Activated CD4-positive, alpha-beta T cell treated with anti-CD3 and anti-CD28 coated beads, Interleukin-2, amount 50 U/mL, for 1 hour (primary cell): ENCODE measurements around the gene TMEM123.
"Not testable (repeated sequence)": the region's sequence is repeated elsewhere in the genome, so short reads cannot be mapped to it uniquely, and the experiment has no call there.

Source experiments
- DNase-seq: peaks from one replicate; pipeline ENCODE4 v3.0.0-alpha.2; 2020

Gene TMEM123

DNA sequence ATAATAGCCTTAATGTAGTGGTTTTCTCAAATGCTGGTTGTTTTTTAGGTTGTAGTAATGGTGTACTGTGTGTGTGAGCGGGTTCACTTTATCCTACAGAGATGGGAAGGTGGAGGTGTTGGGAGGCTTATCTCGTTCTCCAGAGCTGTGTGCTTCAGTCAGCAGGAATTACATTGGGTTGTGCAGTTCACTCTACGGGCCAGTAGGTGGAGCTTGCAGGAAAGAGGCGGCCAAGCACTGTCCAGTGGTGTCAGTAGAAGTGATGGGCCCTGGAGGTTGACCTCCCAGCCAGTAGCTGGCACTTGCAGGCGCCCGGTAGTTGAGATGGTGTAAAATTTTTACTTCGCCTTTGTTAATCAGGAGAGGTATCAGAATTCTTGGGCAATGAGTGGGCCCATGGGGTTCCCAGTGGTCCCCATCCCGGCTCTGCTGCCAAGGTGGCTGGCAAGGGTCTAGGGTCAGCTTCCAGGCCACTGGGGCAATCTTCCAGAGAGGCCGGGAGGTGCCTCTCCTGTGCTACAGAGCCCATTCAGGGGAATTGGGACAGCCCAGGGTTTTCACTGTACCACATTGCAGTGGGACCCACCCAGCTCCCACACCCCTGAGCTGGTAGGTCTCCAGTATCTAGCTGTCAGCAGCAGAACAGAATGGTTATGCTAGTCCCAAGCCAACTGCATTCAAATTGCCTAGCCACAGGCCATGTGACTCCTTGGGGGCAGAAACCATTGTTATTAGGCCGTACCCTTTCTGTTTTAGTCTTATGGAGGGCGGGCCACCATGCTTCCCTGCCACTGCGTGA, 61.7 kb downstream of the TMEM123 start:
- DNase-seq: peak; percentile 44

DNA sequence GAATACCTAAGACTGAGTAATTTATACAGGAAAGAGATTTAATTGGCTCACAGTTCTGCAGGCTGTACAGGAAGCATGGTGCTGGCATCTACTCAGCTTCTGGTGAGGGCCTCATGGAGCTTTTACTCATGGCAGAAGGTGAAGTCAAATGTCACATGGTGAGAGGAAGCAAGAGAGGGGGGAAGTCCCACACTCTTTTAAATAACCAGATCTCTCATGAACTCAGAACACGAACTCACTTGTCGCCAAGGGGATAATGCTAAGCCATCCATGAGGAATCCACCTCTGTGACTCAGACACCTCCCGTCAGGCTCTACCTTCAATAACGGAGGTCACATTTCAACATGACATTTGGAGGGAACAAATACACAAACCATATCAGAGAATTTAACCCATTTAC, 63.3 kb downstream of the TMEM123 start:
- DNase-seq: no peak

DNA sequence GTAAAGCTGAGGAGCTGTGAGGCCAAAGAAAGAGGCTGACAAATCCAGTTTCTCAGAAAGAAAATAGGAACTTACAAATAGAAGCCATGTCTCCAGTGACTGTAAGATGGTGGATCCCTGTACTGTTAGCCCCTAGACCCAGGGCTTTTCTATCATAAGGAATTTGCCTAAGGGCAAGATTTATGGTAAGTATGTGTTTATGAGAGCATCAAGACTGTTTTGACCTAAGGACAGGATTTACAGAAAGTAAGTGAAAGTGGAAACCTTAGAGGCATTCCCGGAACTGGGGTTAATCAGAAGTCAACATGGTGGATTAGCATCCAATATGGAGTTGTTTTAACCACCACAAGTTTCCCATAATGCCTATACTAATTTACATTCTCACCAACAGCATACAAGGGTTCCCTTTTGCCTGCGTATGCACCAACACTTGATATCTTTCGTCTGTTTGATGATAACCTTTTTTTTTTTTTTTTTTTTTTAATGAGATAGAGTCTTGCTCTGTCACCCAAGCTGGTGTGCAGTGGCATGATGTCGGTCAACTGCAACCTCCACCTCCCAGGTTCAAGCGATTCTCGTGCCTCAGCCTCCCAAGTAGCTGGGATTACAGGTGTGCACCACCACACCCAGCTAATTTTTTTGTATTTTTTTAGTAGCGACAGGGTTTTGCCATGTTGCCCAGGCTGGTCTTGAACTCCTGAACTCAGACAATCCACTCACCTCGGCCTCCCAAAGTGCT, 65.4 kb downstream of the TMEM123 start:
- DNase-seq: no peak

DNA sequence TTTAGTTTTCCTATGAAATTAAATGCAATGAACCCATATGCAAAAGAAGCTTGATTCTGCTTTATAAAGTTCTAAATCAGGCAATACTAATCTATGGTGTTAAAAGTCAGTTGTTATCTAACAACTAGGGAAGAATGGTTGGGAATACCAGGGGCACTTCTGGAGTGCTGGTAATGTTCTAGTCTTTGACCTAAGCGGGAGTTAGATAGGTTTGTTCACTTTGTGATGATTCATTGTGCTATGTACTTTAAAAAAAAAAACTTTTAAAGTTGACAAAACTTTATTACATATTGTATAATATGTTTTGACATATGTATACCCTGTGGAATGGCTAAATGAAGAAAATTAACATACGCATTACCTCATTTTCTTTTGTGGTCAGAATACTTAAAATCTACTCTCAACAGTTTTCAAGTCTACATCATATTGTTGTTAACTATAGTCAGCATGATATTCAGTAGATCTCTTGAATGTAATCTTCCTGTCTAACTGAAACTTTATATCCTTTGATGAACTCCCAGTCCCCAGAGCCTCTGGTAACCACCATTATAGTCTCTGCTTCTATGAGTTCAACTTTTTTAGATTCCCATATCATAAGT, 66.3 kb downstream of the TMEM123 start:
- no peak for DNase-seq

DNA sequence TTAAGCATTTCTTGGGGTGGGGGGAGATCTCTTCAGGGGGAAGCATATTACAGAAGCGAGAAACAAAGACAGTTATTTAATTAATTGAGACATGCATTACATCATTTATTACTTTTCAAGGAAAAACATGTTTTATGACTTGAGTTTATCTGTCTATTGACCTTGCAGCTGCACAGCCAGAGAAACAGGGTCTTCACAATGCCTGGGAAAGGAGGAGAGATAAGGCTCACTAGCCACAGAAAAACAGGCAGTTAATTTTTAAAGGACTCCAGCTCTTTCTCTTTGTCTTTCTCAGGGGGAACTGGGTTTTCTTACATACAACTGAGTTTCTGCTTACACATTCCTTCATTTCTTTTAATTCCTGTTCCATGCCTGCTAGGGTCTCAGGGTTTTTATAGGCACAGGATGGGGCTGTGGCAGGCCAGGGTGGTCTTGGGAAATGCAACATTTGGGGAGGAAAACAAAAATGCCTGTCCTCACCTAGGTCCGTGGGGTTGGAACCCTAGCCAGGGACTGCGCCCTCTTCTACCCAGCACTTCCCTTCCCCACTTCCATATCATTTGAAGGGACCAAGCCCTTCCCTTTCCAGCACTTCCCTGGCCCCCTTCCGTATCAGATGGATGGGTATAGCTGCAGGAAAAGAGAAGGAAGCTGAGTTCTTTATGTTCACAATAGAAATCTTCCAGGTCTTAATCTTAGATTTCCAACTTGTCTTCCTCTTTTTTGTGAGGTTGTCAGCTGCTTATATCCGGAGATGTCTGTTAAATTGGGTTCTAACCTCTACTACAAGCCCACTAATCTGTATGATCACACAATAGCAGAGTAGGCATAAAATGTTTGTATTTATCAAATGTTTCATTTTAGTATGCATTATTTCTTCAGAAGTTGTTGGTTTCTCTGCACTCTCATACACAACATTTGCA, 67.2 kb downstream of the TMEM123 start:
- no peak for DNase-seq

DNA sequence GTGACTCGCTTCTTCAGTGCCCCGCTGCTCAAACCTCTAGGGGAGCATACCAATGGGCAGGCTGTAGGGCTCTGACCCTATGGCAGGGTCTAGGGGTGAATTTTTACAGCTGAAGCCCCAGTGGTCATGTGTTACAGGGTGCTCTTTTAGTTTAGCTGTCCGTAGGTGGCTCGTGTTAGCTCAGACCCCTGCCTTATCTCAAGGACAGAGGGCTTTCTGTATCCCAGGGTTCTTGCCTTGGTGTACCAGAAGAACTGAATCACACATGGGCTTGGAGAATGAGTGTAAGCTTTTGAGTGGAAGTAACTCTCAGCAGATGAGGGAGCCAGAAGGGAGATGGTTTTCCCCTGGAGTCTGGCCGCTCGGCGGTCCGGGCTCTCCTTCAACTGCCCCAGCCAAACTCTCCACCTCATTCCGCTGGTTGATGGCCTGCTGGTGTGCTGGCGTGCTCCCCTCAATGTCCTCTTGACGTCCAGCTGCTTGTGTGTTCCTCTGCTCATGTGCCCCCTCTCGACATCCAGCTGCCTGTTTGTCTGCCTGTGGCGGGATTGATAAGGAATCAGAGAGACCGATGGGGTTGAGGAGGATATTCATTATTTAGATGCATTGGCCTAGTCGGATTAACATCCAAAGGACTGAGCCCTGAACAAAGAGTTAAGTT, 68.0 kb downstream of the TMEM123 start:
- no peak for DNase-seq

DNA sequence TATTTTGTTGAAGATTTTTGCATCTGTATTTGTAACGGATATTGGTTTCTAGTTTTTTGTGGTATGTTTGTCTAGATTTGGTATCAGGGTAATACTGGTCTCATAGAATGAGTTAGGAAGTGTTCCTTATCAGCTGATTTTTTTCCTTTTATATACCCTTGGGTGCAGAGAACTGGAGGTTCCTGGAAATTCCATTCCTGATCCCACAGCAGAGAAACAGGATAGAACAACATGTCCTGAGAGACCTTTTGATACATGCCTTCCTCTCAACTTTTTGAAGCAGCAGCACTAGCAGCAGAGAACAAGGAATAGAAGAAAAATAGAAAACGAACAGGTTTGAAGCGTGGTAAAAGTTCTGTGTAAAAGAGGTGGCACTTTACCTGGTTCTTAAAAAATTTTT, 68.7 kb downstream of the TMEM123 start:
- no peak for DNase-seq

DNA sequence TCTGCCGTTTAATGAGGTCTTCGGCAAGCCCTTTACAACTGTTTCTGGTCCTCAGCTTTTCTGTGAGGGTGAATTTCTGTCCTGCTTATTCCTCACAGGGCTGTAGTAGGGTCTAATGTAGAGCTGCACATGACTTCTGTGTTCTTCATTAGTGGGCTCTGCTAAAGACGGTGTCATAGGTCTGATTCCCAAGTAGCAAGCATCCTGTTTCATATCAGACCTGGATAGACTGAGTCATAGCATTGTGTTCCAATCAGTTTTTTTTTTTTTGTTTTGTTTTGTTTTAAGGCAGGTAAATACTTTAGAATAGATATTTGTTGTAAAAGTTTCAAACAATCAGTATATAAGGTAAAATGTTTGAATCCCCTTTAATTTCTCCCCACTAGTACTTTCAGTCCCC, 70.2 kb downstream of the TMEM123 start:
- DNase-seq: no peak

DNA sequence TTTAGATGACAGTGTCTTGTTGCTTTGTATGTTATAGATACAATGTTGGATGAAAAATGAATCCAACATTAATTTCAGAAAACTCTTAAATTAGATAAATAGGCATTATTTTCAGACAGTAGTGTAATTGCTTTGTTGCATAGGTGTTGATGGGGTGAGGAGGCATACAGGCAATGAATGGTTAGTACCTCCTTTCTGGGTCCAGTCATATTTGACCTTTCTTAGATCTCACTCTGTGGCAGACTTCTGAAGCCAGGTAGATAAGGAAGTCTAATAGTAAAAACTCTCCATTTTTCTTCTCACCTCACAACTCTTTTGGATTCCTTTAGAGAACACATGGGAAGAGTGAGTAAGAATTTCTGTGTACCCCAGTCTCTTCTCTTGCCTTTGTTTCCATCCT, 73.7 kb downstream of the TMEM123 start:
- no peak for DNase-seq

DNA sequence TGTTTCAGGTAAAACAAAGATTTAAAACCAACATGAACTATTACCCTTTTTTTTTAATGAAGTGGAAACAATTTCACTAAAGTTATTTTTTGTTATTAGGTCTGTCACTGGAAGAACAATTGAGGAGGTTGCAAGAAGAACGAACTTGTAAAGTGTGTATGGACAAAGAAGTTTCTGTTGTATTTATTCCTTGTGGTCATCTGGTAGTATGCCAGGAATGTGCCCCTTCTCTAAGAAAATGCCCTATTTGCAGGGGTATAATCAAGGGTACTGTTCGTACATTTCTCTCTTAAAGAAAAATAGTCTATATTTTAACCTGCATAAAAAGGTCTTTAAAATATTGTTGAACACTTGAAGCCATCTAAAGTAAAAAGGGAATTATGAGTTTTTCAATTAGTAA, 74.7 kb downstream of the TMEM123 start:
- DNase-seq: no peak

DNA sequence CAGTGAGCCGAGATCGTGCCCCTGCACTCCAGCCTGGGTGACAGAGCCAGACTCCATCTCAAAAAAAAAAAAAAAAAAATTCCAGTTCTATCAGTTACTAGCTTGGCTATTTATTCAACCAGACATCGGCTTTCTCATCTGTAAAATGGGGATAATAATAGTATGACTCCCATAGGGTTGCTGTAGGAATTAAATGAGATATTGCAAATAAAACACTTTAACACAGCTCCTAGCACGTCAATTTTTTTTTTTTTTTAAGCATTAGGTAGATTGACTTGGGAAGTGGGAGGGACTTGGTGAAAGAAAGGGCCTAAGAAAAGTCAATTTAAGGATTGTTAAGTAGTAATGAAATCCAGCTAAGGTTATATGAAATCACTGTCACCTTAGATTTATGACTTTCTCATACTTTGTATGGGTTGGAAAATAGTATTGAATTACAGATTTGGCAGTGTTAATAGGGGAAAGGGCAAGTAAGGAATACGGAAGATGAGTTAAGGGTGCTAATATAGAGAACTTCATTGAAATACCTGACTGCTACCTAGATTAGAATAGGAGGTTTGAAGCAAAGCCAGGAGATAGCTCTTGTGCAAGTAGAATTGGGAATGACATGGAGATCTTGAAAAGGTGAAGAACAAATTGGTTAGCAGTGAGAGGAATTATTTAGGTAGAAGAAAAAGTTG, 76.7 kb downstream of the TMEM123 start:
- no peak for DNase-seq

DNA sequence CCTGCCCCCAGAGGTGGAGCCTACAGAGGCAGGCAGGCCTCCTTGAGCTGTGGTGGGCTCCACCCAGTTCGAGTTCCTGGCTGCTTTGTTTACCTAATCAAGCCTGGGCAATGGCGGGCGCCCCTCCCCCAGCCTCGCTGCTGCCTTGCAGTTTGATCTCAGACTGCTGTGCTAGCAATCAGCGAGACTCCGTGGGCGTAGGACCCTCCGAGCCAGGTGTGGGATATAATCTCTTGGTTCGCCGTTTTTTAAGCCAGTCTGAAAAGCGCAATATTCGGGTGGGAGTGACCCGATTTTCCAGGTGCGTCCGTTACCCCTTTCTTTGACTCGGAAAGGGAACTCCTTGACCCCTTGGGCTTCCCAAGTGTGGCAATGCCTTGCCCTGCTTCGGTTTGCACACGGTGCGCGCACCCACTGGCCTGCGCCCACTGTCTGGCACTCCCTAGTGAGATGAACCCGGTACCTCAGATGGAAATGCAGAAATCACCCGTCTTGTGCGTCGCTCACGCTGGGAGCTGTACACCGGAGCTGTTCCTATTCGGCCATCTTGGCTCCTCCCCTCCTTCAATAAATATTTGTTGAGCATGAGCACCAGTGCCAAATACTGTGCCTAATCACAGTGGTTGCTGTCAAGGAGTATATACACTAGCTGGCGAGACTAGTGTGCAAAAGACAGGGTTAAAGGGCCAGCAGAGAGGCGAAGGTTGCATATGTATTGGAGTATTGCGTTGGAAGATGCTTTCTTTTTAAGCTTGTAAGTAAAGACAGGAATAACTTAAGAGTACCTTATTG, 77.7 kb downstream of the TMEM123 start:
- DNase-seq: not testable (repeated sequence)

DNA sequence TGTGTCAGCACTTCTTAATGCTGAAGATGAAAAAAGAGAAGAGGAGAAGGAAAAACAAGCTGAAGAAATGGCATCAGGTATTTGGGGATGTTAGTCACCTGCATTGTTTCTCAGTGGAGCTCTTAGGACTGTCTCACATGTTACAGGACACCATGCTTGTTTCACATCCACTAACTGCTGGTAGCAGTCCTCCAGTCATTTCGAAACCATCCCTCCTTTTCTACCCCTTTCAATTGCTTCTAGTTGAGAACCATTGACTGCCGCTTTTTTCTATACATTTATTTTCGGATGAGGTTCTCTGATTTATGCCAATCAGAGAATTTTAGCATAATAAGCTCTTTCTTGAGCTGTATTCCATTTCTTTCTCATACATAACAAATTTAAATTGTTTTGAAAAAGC, 84.1 kb downstream of the TMEM123 start:
- no peak for DNase-seq

DNA sequence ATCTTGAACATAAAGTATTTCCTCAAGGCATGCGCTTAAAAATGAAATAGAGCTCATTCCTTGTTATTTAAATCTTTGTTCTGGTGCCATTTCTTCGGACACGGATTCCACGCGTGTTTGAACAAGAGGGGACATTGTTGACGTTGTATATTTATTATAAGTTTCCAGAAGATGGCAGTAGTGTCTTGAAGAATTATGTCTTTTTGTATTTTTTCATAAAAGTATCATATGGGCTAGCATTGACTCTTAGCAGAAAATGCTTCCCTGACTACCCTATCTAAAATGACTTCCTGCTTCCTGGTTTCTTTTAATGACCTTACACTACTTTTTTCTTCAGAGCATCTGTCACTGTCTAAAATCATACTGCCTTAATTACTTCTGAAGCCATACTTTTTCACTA, 85.2 kb downstream of the TMEM123 start:
- DNase-seq: no peak

DNA sequence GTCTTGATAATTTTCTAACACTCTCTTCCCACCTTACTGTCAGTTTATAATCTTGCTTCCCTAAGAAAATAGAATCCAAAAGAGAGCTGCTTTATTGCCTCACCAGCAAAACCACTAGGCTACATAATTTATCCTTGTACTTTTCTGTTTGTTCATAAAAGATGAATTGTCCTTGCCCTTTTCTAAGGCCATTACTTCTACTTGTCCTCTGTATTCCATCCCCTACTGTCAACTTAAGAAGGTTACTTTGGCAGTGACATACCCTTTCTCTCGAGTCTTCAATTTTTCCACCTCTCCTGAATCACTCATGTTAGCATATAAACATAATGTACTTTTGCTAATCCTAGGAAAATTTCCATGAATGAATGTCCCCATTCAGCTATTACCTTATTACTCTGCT, 87.6 kb downstream of the TMEM123 start:
- no peak for DNase-seq

DNA sequence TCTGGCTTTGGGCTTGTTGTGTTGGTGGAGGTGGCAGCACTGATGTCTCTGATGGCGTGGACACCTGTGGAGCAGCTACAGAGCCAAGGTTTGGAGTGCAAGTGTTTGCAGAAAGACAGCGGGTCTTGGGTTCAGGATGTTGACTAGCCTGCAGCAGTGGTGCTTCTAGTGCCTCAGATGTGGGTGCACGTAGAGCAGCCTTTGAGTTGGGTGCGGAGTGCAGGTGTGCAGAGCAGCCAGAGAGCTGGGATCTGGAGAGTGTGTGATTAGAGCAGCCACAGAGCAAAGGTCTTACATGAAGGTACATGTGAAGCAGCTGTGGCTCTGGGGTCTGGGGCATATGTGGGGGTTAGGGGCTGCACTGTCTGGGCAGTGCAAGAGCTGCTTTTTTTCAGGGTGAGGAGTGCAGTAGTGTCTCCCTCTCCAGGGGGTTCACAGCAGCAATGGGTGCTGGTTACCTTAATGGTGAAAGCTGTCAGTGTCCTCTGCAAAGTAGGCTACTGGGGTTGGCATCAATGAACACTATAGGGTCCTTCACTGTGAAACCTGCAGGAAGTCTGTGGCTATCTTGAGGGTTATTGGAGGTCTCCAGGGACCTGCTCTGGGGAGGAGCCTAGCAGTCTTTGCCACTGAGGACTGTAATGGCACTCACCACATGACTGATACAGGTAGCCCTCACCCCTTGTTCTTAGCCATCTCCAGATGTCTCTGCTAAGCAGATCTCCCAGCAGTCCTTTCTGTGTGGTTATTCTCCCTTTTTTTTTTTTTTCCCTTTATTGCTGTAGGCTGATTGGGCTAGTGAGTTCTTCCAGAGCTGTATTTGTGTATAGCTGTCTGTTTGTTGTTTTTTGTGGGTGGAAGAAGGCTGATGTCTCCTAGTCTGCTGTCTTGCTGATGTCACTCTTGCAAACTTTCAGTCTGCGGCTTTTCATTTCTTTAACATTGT, 91.2 kb downstream of the TMEM123 start:
- DNase-seq: peak; percentile 46

DNA sequence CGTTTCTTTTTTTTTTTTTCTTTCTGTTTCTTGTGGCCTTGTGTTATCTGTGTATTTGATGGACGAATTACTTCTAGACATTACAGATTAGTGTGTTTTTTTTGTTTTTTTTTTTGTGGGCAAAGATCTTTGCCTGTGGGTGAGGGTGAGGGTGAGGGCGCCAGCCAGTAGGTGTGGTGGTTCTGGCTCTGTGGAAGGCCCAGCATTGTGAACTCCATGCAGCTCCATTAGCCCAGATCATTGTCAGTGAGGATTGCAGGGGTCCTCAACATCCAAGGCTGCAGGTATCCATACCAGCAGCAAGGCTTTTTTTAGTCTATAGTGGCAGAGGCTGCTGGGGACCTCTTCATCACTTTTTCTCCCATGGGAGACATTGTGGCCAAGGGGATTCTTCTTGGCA, 91.9 kb downstream of the TMEM123 start:
- peak; percentile 32 for DNase-seq

DNA sequence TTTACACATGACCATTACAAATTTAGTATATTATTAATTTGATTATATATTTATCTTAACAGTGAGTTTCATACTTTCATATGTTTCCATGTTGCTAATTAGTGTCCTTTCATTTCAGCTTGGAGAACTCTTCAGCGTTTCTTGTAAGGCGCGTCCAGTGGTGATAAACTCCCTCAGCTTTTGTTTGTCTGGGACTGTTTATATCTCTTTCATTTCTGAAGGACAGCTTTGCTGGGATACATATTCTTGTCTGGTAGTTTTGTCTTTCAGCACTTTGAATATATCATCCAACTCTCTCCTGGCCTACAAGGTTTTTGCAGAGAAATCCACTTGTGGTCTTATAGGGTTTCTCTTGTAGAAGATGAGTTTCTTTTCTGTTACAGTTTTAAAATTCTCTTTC, 93.2 kb downstream of the TMEM123 start:
- no peak for DNase-seq

DNA sequence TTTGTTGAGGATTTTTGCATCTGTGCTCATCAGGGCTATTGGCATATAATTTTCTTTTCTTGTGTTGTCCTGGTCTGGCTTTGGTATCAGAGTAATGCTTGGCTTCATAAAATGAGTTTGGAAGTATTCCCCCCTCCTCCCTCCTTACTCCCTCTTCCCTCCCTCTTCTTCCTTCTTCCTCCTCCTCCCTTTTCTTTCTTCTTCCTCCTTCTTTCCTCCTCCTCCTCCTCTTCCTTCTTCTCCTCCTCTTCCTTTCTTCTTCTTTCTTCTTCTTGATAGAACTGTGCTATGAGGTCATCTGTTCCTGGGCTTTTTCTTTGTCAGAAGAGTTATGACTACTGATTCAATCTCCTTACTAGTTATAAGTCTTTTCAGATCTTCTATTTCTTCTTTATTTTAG, 95.4 kb downstream of the TMEM123 start:
- DNase-seq: no peak
